Mesenchymal stem cell (in vitro differentiated cells and primary cell): ENCODE data around the gene CA6.
A peak's percentile ranks its signal among the peaks of the same experiment; 100 is the strongest.

Experiments
- DNase-seq: peaks from one replicate; pipeline ENCODE4 v3.0.0-alpha.2; 2013
- H2AFZ ChIP-seq: one replicate; pipeline ENCODE4 v1.6.1; 2013; ENCODE audit warnings: low read depth, mild to moderate bottlenecking, control low read depth, inconsistent platforms, low read length, moderate library complexity
- H2AK5ac ChIP-seq: 2 replicates; pipeline ENCODE4 v1.6.1; 2013; ENCODE audit warnings: low read length, moderate library complexity, mild to moderate bottlenecking, inconsistent platforms; ENCODE audit not compliant: severe bottlenecking
- H2BK120ac ChIP-seq: one replicate; pipeline ENCODE4 v1.6.1; 2013; ENCODE audit warnings: low read depth, mild to moderate bottlenecking, inconsistent platforms, low read length, moderate library complexity
- H2BK12ac ChIP-seq, 2 experiments: one replicate each; pipeline ENCODE4 v1.6.1; 2013; ENCODE audit warnings: inconsistent platforms in 2 of 2, low read length in 2 of 2, mild to moderate bottlenecking in 2 of 2, moderate library complexity in 2 of 2, control low read depth in 1 of 2
- H2BK15ac ChIP-seq: one replicate; pipeline ENCODE4 v1.6.1; 2013; ENCODE audit warnings: mild to moderate bottlenecking, low read depth, inconsistent platforms; ENCODE audit not compliant: poor library complexity, severe bottlenecking
- H2BK5ac ChIP-seq: 2 replicates; pipeline ENCODE4 v1.6.1; 2013; ENCODE audit warnings: low read depth, mild to moderate bottlenecking, low read length, control low read depth, inconsistent platforms; ENCODE audit not compliant: poor library complexity, severe bottlenecking
- H3K14ac ChIP-seq, 2 experiments: one replicate each; pipeline ENCODE4 v1.6.1; 2013; ENCODE audit warnings: inconsistent platforms in 2 of 2, low read length in 2 of 2, control low read depth in 1 of 2, mild to moderate bottlenecking in 1 of 2, moderate library complexity in 1 of 2
- H3K18ac ChIP-seq, 2 experiments: one replicate each; pipeline ENCODE4 v1.6.1; 2013; ENCODE audit warnings: inconsistent platforms in 2 of 2, low read length in 2 of 2, control low read depth in 1 of 2, low read depth in 1 of 2, mild to moderate bottlenecking in 1 of 2
- H3K23ac ChIP-seq, 2 experiments: one replicate each; pipeline ENCODE4 v1.6.1; 2013; ENCODE audit warnings: inconsistent platforms in 2 of 2, low read length in 2 of 2, mild to moderate bottlenecking in 2 of 2, moderate library complexity in 2 of 2, control low read depth in 1 of 2
- H3K27ac ChIP-seq: 2 replicates; pipeline ENCODE4 v1.5.1; 2013; ENCODE audit warnings: mild to moderate bottlenecking, moderate library complexity, low read length, control low read depth, inconsistent platforms; ENCODE audit not compliant: poor library complexity, severe bottlenecking
- H3K27me3 ChIP-seq, 2 experiments: 2 replicates each; pipeline versions ENCODE4 v1.6.1 to v1.7.0; 2013; ENCODE audit warnings: low read length in 2 of 2, mild to moderate bottlenecking in 2 of 2, moderate library complexity in 2 of 2, control low read depth in 1 of 2, inconsistent platforms in 1 of 2; ENCODE audit not compliant: control insufficient read depth in 1 of 2, insufficient read depth in 1 of 2
- H3K36me3 ChIP-seq, 2 experiments: 2 replicates each; pipeline versions ENCODE4 v1.6.1 to v1.7.0; 2013; ENCODE audit warnings: low read length in 2 of 2, control low read depth in 1 of 2, inconsistent platforms in 1 of 2, low read depth in 1 of 2, mild to moderate bottlenecking in 1 of 2; ENCODE audit not compliant: insufficient read depth in 2 of 2, control insufficient read depth in 1 of 2
- H3K4ac ChIP-seq, 2 experiments: one replicate each; pipeline ENCODE4 v1.6.1; 2013; ENCODE audit warnings: inconsistent platforms in 2 of 2, low read length in 2 of 2, mild to moderate bottlenecking in 2 of 2, moderate library complexity in 2 of 2, control low read depth in 1 of 2, low read depth in 1 of 2
- H3K4me1 ChIP-seq: 2 replicates; pipeline ENCODE4 v1.6.1; 2013; ENCODE audit warnings: low read depth, low read length, control low read depth; ENCODE audit not compliant: control insufficient read depth, insufficient read depth
- H3K4me2 ChIP-seq: 2 replicates; pipeline ENCODE4 v1.6.1; 2013; ENCODE audit warnings: low read length, mild to moderate bottlenecking, inconsistent platforms; ENCODE audit not compliant: poor library complexity, severe bottlenecking
- H3K4me3 ChIP-seq, 2 experiments: 2 replicates each; pipeline versions ENCODE4 v1.5.1 to v1.7.0; 2013; ENCODE audit warnings: low read length in 2 of 2, mild to moderate bottlenecking in 2 of 2, control low read depth in 1 of 2, low read depth in 1 of 2; ENCODE audit not compliant: insufficient read depth in 1 of 2
- H3K79me1 ChIP-seq: replicated peaks from 2 replicates; pipeline ENCODE4 v1.6.1; 2013; ENCODE audit warnings: mild to moderate bottlenecking, control low read depth, low read length, inconsistent platforms; ENCODE audit not compliant: poor library complexity, severe bottlenecking
- H3K9ac ChIP-seq: 2 replicates; pipeline ENCODE4 v1.7.0; 2013; ENCODE audit warnings: mild to moderate bottlenecking, low read length, moderate library complexity
- H3K9me3 ChIP-seq: 2 replicates; pipeline ENCODE4 v1.7.0; 2013; ENCODE audit warnings: mild to moderate bottlenecking, low read length; ENCODE audit not compliant: control insufficient read depth
- H4K8ac ChIP-seq: one replicate; pipeline ENCODE4 v1.6.1; 2013; ENCODE audit warnings: inconsistent platforms, mild to moderate bottlenecking, low read length, moderate library complexity
- H4K91ac ChIP-seq: one replicate; pipeline ENCODE4 v1.6.1; 2013; ENCODE audit warnings: mild to moderate bottlenecking, low read length, inconsistent platforms
- WGBS: methylation state at CpG from one replicate; pipeline ENCODE4 v1.1.7; 2013; ENCODE audit warnings: mixed read lengths; 5-methylcytosine and 5-hydroxymethylcytosine counted together

The CA6 gene

DNA sequence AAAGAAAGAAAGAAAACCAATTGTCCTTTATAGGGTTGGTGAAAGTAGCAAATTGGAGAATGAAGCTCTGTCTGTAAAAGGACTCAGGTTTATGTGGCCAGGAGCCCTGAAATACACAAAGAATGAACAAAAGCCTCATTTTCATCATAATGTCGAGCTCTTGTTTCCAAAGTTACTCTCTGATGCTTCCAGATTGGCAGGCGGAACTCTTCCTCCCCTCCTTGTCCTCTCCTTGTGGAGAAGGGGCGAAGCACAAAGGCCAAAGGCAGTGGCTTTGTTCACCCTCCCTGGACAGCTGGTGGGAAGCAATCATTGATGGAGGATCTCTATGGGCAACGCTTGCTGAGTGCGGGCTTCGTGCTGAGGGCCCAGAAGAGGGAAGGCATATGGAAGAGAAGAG lies 5.6 kb downstream of the CA6 start:
- no peak overlapping the region for H2BK120ac ChIP-seq
- no peak for DNase-seq
- no peak overlapping the region for H3K14ac ChIP-seq
- 75% methylated on average over 6 of the region's 6 CpGs for WGBS
- H3K4me1 ChIP-seq, result no peaks in the 10 kb centered on the region
- H3K23ac ChIP-seq, result no peak overlapping the region
- H2AFZ ChIP-seq, result no peak overlapping the region
- H2BK12ac ChIP-seq, result no peak overlapping the region
- no peak overlapping the region for H4K91ac ChIP-seq
- no peak overlapping the region for H3K27ac ChIP-seq
- H3K4me2 ChIP-seq, result no peak overlapping the region
- peaks cover 0 to 3% of the 10 kb centered on the region in 2 experiments for H3K36me3 ChIP-seq
- no peak overlapping the region for H2BK15ac ChIP-seq
- H3K79me1 ChIP-seq, result no peaks in the 10 kb centered on the region
- H3K9me3 ChIP-seq, result no peaks in the 10 kb centered on the region
- H4K8ac ChIP-seq, result no peak overlapping the region
- H2AK5ac ChIP-seq, result no peak overlapping the region
- H3K9ac ChIP-seq, result no peak overlapping the region
- no peak overlapping the region for H2BK5ac ChIP-seq
- no peak overlapping the region for H3K4ac ChIP-seq
- H3K18ac ChIP-seq, result no peak overlapping the region
- H3K27me3 ChIP-seq, result peaks cover 0 to 2% of the 10 kb centered on the region in 2 experiments
- H3K4me3 ChIP-seq, result no peak overlapping the region

DNA sequence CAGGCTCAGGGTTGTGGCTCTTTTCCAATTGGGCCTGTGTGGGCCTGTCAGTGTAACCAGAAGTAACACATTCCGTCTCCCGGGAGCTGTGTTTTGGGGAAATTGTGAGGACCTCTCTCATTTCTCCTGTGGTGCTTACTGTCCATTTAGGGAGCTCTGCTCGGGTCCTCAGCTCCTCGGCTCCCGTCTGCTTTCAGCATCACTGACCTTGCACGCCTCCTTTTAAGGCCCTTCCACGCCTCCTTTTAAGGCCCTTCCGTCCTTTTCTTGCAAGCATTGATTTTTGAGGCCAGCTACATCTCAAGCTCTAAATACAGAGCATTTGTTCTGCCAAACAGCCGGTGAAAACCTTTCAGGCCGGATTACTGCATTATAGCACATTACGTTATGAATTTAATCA lies 9.7 kb downstream of the CA6 start:
- H3K27me3 ChIP-seq, result peaks cover 0 to 12% of the 10 kb centered on the region in 2 experiments
- no peak overlapping the region for H2BK12ac ChIP-seq
- H3K27ac ChIP-seq, result no peak overlapping the region
- no peak overlapping the region for H3K4ac ChIP-seq
- H2BK5ac ChIP-seq, result no peak overlapping the region
- H2BK15ac ChIP-seq, result no peak overlapping the region
- H3K23ac ChIP-seq, result no peak overlapping the region
- H3K4me2 ChIP-seq, result no peak overlapping the region
- no peak overlapping the region for H2AK5ac ChIP-seq
- no peak overlapping the region for H3K4me3 ChIP-seq
- DNase-seq, result no peak
- no peaks in the 10 kb centered on the region for H3K79me1 ChIP-seq
- H2BK120ac ChIP-seq, result no peak overlapping the region
- no peak overlapping the region for H3K18ac ChIP-seq
- H3K14ac ChIP-seq, result no peak overlapping the region
- peaks cover 2% of the 10 kb centered on the region for H3K4me1 ChIP-seq
- no peak overlapping the region for H2AFZ ChIP-seq
- no peak overlapping the region for H4K91ac ChIP-seq
- H3K9ac ChIP-seq, result no peak overlapping the region
- no peak overlapping the region for H4K8ac ChIP-seq
- no peaks in the 10 kb centered on the region for H3K9me3 ChIP-seq
- WGBS, result 87% methylated on average over 10 of the region's 11 CpGs
- H3K36me3 ChIP-seq, result no peaks in the 10 kb centered on the region

DNA sequence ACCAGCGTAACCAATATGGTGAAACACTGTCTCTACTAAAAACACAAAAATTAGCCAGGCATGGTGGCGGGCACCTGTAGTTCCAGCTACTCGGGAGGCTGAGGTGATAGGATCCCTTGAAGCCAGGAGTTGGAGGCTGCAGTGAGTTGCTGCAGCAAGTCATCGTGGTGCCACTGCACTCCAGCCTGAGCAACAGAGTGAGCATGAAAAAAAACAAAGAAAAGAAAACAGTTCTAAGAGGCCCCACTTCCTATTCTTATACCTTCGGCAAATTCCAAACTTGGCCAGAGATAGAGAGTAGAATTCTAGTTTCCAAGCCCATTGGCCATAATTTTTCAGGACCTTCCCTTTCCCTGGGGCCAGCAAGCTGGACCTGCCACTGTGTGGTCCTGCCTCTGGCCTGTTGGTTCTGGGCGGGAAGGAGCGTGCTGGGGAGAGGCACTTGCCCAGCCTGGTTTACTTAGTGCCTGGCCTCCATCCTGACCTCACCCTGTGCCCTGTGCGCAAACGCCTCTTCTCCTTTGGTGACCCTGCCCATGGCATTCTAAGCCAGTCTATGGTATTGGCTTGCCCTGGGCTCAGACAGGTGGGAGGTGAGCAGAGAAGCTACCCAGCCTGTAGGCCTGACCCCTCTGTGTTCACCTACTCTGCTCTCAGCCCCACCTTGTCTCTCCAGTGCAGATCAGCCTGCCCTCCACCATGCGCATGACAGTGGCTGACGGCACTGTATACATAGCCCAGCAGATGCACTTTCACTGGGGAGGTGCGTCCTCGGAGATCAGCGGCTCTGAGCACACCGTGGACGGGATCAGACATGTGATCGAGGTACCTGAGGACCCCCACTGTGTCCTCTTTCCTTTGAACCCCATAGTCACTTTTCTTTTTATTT lies 11.0 kb downstream of the CA6 start:
- peak overlapping the region in 1 of 2 experiments; percentile 23 for H3K23ac ChIP-seq
- no peak overlapping the region for H3K27ac ChIP-seq
- H3K14ac ChIP-seq, result no peak overlapping the region
- H3K4me3 ChIP-seq, result no peak overlapping the region
- no peak overlapping the region for H2AK5ac ChIP-seq
- WGBS, result 92% methylated on average over 17 of the region's 17 CpGs
- no peak overlapping the region for H2BK5ac ChIP-seq
- H3K27me3 ChIP-seq, result peaks cover 0 to 10% of the 10 kb centered on the region in 2 experiments
- H3K4me2 ChIP-seq, result no peak overlapping the region
- peaks cover 2% of the 10 kb centered on the region for H3K4me1 ChIP-seq
- no peak overlapping the region for H4K8ac ChIP-seq
- H2AFZ ChIP-seq, result no peak overlapping the region
- H3K36me3 ChIP-seq, result no peaks in the 10 kb centered on the region
- no peak overlapping the region for H4K91ac ChIP-seq
- no peak overlapping the region for H3K9ac ChIP-seq
- H3K79me1 ChIP-seq, result no peaks in the 10 kb centered on the region
- H3K18ac ChIP-seq, result no peak overlapping the region
- no peak overlapping the region for H2BK120ac ChIP-seq
- no peak overlapping the region for H3K4ac ChIP-seq
- no peak for DNase-seq
- H2BK15ac ChIP-seq, result no peak overlapping the region
- H3K9me3 ChIP-seq, result no peaks in the 10 kb centered on the region
- no peak overlapping the region for H2BK12ac ChIP-seq

DNA sequence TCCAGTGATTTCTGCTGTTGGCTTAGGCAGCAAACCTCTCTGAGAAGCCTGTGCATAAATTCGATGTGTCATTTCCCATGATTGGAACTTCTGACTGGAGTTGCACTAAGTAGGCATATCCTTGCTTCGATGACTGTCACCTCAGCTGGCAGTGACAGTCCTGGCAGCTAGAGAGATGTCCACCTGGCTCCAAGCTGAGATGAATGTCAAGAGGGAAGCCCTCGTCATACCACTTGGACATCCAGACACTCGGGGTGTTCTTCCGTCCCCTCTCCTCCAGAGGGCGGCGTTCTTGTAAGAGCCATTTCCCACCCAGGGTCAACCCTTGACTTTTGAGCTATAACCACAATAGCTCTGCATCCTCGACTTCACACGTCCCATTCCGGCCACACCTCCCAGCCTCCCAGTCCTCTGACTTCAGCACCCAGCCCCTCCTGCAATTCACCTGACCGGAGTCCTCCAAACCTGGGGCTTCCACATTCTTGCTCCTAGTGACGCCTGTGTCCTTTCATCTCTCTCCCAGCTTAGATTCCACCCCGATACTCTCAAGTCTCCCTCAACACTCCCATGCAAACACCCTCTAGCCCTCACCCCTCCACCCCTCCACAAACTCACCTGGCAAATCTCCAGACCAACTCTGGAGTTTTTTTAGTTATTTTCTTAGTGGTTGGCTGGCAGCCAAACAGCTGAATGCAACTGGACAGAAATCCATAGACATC lies 17.3 kb downstream of the CA6 start:
- H2BK12ac ChIP-seq, result no peak overlapping the region

More for the DNA sequence above, 17.3 kb downstream of the CA6 start:
- Histone ChIP-seq H3K4ac (no peak overlapping the region), H3K18ac (no peak overlapping the region), H3K27me3 (peaks cover 0 to 16% of the 10 kb centered on the region in 2 experiments), H3K27ac (no peak overlapping the region), H3K9me3 (no peaks in the 10 kb centered on the region), H3K4me1 (no peaks in the 10 kb centered on the region), H2BK15ac (no peak overlapping the region), H2AFZ (no peak overlapping the region), H3K9ac (no peak overlapping the region), H2BK5ac (no peak overlapping the region), H4K91ac (no peak overlapping the region), H2BK120ac (no peak overlapping the region), H3K36me3 (no peaks in the 10 kb centered on the region), H3K4me2 (no peak overlapping the region), H3K23ac (no peak overlapping the region), H3K4me3 (no peak overlapping the region), H4K8ac (no peak overlapping the region), H3K79me1 (no peaks in the 10 kb centered on the region), H2AK5ac (no peak overlapping the region), H3K14ac (no peak overlapping the region)
- 43% methylated on average over 13 of the region's 13 CpGs for WGBS
- peak; percentile 53 for DNase-seq
